B cell (primary cell): ENCODE measurements around the gene PNLIP. TPM values are rescaled to one million over a fixed set of nuclear protein-coding genes. Genes with fewer than 3 reads are reported as not detected.

Experiments used
- ATAC-seq: fragments of 200-7000 bp; cut with Tn5 transposase; one replicate; pipeline ENCODE4 v1.10.0; 2021; ENCODE audit warnings: low read depth, mild to moderate bottlenecking, moderate number of reproducible peaks, moderate library complexity
- CTCF ChIA-PET: fragments of 350-600 bp; sonication (Branson Sonifier 250); formaldehyde crosslinking; loops from one replicate; lab custom pipeline; 2021; ENCODE audit warnings: antibody characterized with exemption, inconsistent platforms; lab: Charles Lee
- POLR2A ChIA-PET: fragments of 350-600 bp; sonication (Branson Sonifier 250); formaldehyde crosslinking; loops from one replicate; lab custom pipeline; 2021; ENCODE audit warnings: antibody characterized with exemption; lab: Charles Lee
- DNase-seq: peaks from one replicate; pipeline ENCODE4 v3.0.0; 2013
- H2AFZ ChIP-seq: 2 replicates; pipeline ENCODE4 v1.6.1; 2012; ENCODE audit warnings: mild to moderate bottlenecking, low read depth, low read length; ENCODE audit not compliant: insufficient read depth, poor library complexity, severe bottlenecking
- H3K27ac ChIP-seq, 2 donors: 1 replicate in 1 of 2; 2 replicates in 1 of 2; pipeline ENCODE4 v1.5.1; 2012 to 2013; ENCODE audit warnings: low read length in 2 of 2, mild to moderate bottlenecking in 2 of 2, moderate library complexity in 1 of 2
- H3K27me3 ChIP-seq, 4 experiments: fragments of 200-600 bp in 1 of 4; sonication (generic) in 1 of 4; replicated peaks in 1 of 4; 1 replicate in 2 of 4; 2 replicates in 2 of 4; pipeline versions ENCODE4 v1.6.1 to v1.7.0; 2013 to 2016; ENCODE audit warnings: low read length in 3 of 4, mild to moderate bottlenecking in 2 of 4, mixed read lengths in 1 of 4, moderate library complexity in 1 of 4; ENCODE audit not compliant: insufficient read depth in 4 of 4, control insufficient read depth in 3 of 4; ENCODE audit errors: control extremely low read depth in 1 of 4
- H3K36me3 ChIP-seq, 2 experiments: replicated peaks in 1 of 2; 1 replicate in 1 of 2; 2 replicates in 1 of 2; pipeline versions ENCODE4 v1.6.1 to v1.7.1; 2013; ENCODE audit warnings: low read length in 1 of 2; ENCODE audit not compliant: insufficient read depth in 2 of 2, control insufficient read depth in 1 of 2; ENCODE audit errors: control extremely low read depth in 1 of 2, extremely low read depth in 1 of 2
- H3K4me1 ChIP-seq, 2 donors: fragments of 200-600 bp in 1 of 2; sonication (generic) in 1 of 2; 1 replicate in 1 of 2; 2 replicates in 1 of 2; pipeline versions ENCODE4 v1.5.1 to v1.6.1; 2013 to 2017; ENCODE audit warnings: low read length in 2 of 2; ENCODE audit not compliant: control insufficient read depth in 2 of 2, insufficient read depth in 2 of 2
- H3K4me2 ChIP-seq: replicated peaks from 2 replicates; pipeline ENCODE3; 2012; ENCODE audit warnings: mild to moderate bottlenecking, low read depth, low read length; ENCODE audit not compliant: poor library complexity, severe bottlenecking
- H3K4me3 ChIP-seq, 5 experiments: fragments of 200-600 bp in 1 of 5; sonication (generic) in 1 of 5; 1 replicate in 3 of 5; 2 replicates in 2 of 5; pipeline versions ENCODE4 v1.5.1 to v1.7.0; 2011 to 2016; ENCODE audit warnings: low read length in 4 of 5, mild to moderate bottlenecking in 4 of 5, low read depth in 2 of 5, control low read depth in 1 of 5, moderate library complexity in 1 of 5; ENCODE audit not compliant: insufficient read depth in 1 of 5; ENCODE audit errors: control extremely low read depth in 1 of 5, extremely low read depth in 1 of 5
- H3K79me2 ChIP-seq: fragments of 200-600 bp; sonication (generic); one replicate; pipeline ENCODE4 v1.6.0; 2016; ENCODE audit warnings: low read length; ENCODE audit not compliant: control insufficient read depth, insufficient read depth
- H3K9ac ChIP-seq: fragments of 200-600 bp; sonication (generic); 2 replicates; pipeline ENCODE4 v1.6.1; 2017; ENCODE audit warnings: mild to moderate bottlenecking, low read length, moderate library complexity
- H3K9me3 ChIP-seq, 3 donors: one replicate each; pipeline versions ENCODE4 v1.6.1 to v1.7.1; 2013; ENCODE audit warnings: low read length in 2 of 3; ENCODE audit not compliant: control insufficient read depth in 2 of 3, insufficient read depth in 1 of 3; ENCODE audit errors: control extremely low read depth in 1 of 3
- H4K20me1 ChIP-seq: 2 replicates; pipeline ENCODE4 v1.6.0; 2012; ENCODE audit warnings: mild to moderate bottlenecking, low read length; ENCODE audit not compliant: insufficient read depth, control insufficient read depth, poor library complexity, severe bottlenecking
- H3K27ac Mint-ChIP-seq: one replicate; pipeline ENCODE4 v1.8.0; 2021; ENCODE audit warnings: mixed read lengths
- H3K27me3 Mint-ChIP-seq: one replicate; pipeline ENCODE4 v1.8.0; 2021; ENCODE audit warnings: mixed read lengths
- H3K4me1 Mint-ChIP-seq: one replicate; pipeline ENCODE4 v1.8.0; 2021; ENCODE audit warnings: mixed read lengths
- H3K4me3 Mint-ChIP-seq: one replicate; pipeline ENCODE4 v1.8.0; 2021; ENCODE audit warnings: mixed read lengths
- H3K9me3 Mint-ChIP-seq: one replicate; pipeline ENCODE4 v1.8.0; 2022; ENCODE audit warnings: mixed read lengths; ENCODE audit not compliant: insufficient read depth
- CTCF ChIP-seq: fragments of 200-600 bp; IDR thresholded peaks from one replicate; pipeline ENCODE4 v1.8.0; 2022; ENCODE audit warnings: antibody characterized with exemption, mild to moderate bottlenecking
- EZH2 ChIP-seq: IDR thresholded peaks from 2 replicates; pipeline ENCODE4 v1.6.1; 2012; ENCODE audit warnings: borderline replicate concordance, low read depth, mild to moderate bottlenecking, moderate library complexity, low read length; ENCODE audit not compliant: insufficient read depth, poor library complexity, severe bottlenecking
- WGBS: methylation state at CpG from one replicate; pipeline ENCODE4 v1.1.5; 2013; ENCODE audit warnings: missing lambda C conversion rate; ENCODE audit not compliant: insufficient coverage; 5-methylcytosine and 5-hydroxymethylcytosine counted together
- intact Hi-C: fragments of 100-400 bp; cut with micrococcal nuclease; formaldehyde crosslinking; loops from one replicate; pipeline ENCODE4 v1.10.0; 2022
- polyA plus RNA-seq: library from polyadenylated mRNA; depleted of rRNA; stranded (reverse); fragments of >200 nt; gene quantifications from 2 replicates; pipeline ENCODE4 v1.2.3, GENCODE V29; 2012
- total RNA-seq, 2 donors: library from RNA; stranded (reverse); fragments of 120-200 nt in 1 of 2; gene quantifications; 1 replicate in 1 of 2; 2 replicates in 1 of 2; pipeline versions ENCODE4 v1.2.3 to v1.2.4, GENCODE V29; 2013 to 2022

The PNLIP gene
- total and polyA plus RNA-seq, 2 donors (not counting 1 experiment from before 2014, with no cell fraction given), result not detected

DNA sequence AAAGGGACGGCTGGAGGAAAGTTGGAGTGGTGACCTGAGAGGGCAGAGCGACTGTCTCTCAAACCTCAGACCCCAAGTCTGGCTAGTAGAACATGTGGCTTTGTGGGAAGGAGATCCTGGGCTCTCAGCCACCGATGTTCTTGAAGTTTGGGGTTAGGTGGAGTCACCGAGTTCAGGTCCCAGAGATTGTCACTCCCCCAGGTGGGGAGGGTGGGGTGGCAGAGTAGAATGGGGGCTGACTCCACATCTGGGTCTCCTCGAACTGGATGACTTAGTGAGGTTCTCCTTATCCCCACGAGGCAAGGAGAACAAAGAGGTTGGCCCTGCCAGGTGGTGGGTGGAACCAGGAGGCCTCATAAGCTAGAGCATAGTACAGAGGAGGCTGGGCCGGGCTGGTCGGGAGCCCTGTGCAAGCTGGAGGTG, 60.3 kb downstream of the PNLIP start:
- no peak overlapping the region for H3K4me3 Mint-ChIP-seq
- intact Hi-C loops, result no loop called here

DNA sequence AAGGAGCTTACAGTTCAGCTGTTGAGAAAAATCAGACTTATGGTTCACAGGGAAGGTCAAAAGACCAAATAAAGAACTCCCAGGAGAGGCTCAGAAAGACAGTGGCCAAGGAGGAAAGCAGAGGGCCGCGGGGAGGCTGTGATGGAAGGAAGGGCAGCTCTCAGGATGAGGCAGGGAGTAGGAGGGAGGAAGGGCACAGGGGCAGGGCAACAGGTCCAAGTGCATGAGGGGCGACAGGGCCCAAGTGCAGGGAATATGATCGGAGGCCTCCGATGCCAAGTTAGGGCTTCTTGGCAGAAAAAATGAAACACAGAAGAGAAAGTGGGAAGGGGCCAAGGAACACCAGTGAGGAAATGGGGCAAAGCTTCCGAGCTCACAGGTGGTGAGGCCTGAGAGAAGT, 61.6 kb downstream of the PNLIP start:
- CTCF ChIA-PET, result no interaction called here

More for the DNA sequence above, 60.3 kb downstream of the PNLIP start:
- Histone ChIP-seq H3K4me1 (no peaks in the 10 kb centered on the region), H3K4me3 (no peak overlapping the region), H3K27ac (no peak overlapping the region), H3K9ac (no peak overlapping the region), H3K79me2 (no peaks in the 10 kb centered on the region), H4K20me1 (no peaks in the 10 kb centered on the region), H3K9me3 (peaks cover 0 to 16% (median 0%) of the 10 kb centered on the region in 3 donors), H3K36me3 (no peaks in the 10 kb centered on the region), H3K4me2 (no peak overlapping the region), H3K27me3 (peaks cover 0 to 16% (median 2%) of the 10 kb centered on the region in 4 experiments), H2AFZ (no peak overlapping the region)
- peaks cover 19% of the 10 kb centered on the region for H3K27me3 Mint-ChIP-seq
- no peak overlapping the region for H3K27ac Mint-ChIP-seq
- TF ChIP-seq EZH2 (no peak), CTCF (no peak)
- ChIA-PET POLR2A (no interaction called here), CTCF (no interaction called here)
- H3K9me3 Mint-ChIP-seq, result no peaks in the 10 kb centered on the region
- no peaks in the 10 kb centered on the region for H3K4me1 Mint-ChIP-seq
- ATAC-seq, result no peak
- DNase-seq, result no peak
- 69% methylated on average over 8 of the region's 8 CpGs for WGBS

More for the DNA sequence above, 61.6 kb downstream of the PNLIP start:
- no peaks in the 10 kb centered on the region for H3K4me1 ChIP-seq
- H3K27me3 ChIP-seq, result peaks cover 0 to 16% (median 2%) of the 10 kb centered on the region in 4 experiments
- H3K79me2 ChIP-seq, result no peaks in the 10 kb centered on the region
- POLR2A ChIA-PET, result no interaction called here
- no peaks in the 10 kb centered on the region for H3K36me3 ChIP-seq
- peaks cover 0 to 16% (median 0%) of the 10 kb centered on the region in 3 donors for H3K9me3 ChIP-seq
- Mint-ChIP-seq H3K4me1 (no peaks in the 10 kb centered on the region), H3K4me3 (no peak overlapping the region), H3K27ac (no peak overlapping the region), H3K9me3 (no peaks in the 10 kb centered on the region), H3K27me3 (peaks cover 19% of the 10 kb centered on the region)
- H3K27ac ChIP-seq, result no peak overlapping the region
- intact Hi-C loops, result no loop called here
- no peak overlapping the region for H3K4me3 ChIP-seq
- H3K4me2 ChIP-seq, result no peak overlapping the region
- 89% methylated on average over 5 of the region's 6 CpGs for WGBS
- ATAC-seq, result no peak
- DNase-seq, result no peak
- no peak overlapping the region for H3K9ac ChIP-seq
- no peaks in the 10 kb centered on the region for H4K20me1 ChIP-seq
- TF ChIP-seq EZH2 (no peak), CTCF (no peak)
- H2AFZ ChIP-seq, result no peak overlapping the region
